Dedifferentiated amniotic fluid mesenchymal stem cell (primary cell): ENCODE measurements around the gene LTA4H.
"Not testable (repeated sequence)": the region's sequence is repeated elsewhere in the genome, so short reads cannot be mapped to it uniquely, and the experiment has no call there.

ENCODE experiments used
- DNase-seq: peaks from one replicate; pipeline ENCODE4 v3.0.0-alpha.2; 2016; ENCODE audit errors: extremely low spot score

The LTA4H gene

DNA sequence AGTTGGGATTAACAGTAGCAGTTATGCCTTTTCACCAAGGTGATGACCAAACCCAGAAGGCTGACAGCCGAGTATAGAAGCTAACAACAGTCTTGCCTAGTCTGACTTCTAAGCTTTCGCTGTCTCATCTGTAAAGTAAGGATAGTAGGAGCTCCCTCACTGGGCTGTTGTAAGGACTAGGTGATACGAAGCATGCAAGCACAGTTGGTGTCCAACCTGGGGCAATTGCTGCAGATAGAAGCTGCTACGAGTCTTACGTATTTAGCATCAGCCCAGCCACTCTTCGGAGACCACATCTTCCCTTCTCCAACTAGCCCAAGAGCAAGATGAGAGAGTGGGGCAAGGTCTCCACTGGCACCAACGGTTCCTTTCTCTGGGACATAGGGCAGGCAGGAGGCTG, 45.3 kb downstream of the LTA4H start:
- peak; percentile 4 for DNase-seq

- no peak for DNase-seq
These were observed 45.8 kb downstream of the LTA4H start for GRCh38 chr12:95989504-95990123.

- DNase-seq, result peak; percentile 13
These were observed 46.7 kb downstream of the LTA4H start for GRCh38 chr12:95988506-95989275.

GRCh38 chr12:95986635-95987570, 48.5 kb downstream of the LTA4H start:
- DNase-seq, result peak; percentile 11

- peak; percentile 5 for DNase-seq
These were observed 50.7 kb downstream of the LTA4H start for GRCh38 chr12:95984682-95985081.

DNA sequence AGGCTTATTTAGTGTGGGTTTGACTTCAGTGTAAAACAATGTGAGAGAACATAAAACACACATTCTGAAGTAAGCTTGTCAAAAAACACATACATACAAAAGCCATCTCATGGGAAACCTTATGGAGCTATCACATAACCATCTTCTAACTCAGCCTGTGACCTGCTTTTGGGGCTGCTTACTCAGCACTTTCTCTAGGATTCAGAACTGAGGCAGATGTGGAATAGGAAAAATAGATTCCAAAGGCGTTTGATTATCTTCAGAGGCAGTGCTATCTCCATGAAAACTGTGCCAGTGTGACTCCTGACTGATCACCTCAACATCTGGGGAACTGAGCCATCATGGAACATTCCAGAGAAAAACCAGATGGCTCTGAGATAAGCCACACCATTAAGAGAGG, 52.8 kb downstream of the LTA4H start:
- no peak for DNase-seq

- DNase-seq, result no peak
These were observed 55.0 kb downstream of the LTA4H start for GRCh38 chr12:95980437-95980836.

- DNase-seq, result no peak
These were observed 56.6 kb downstream of the LTA4H start for GRCh38 chr12:95978774-95979173.

DNA sequence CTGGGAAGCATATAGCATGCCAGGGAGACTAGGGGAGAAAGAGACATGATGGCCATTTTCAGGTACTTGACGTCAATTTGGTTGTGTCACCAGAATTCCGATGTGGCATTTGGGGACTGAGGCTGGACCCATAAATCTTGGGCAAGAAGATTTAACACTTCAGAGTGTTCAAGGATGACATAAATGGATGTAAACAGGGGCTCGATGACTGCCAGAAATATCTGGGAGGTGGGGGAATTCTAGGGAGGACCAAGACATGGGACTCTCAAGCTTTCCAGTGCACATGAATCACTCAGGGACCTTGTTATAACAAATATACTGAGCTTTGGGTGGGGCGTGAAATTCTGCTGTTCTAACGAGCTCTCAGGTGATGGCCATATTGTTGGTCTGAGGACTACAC, 57.0 kb downstream of the LTA4H start:
- DNase-seq, result peak; percentile 12

DNA sequence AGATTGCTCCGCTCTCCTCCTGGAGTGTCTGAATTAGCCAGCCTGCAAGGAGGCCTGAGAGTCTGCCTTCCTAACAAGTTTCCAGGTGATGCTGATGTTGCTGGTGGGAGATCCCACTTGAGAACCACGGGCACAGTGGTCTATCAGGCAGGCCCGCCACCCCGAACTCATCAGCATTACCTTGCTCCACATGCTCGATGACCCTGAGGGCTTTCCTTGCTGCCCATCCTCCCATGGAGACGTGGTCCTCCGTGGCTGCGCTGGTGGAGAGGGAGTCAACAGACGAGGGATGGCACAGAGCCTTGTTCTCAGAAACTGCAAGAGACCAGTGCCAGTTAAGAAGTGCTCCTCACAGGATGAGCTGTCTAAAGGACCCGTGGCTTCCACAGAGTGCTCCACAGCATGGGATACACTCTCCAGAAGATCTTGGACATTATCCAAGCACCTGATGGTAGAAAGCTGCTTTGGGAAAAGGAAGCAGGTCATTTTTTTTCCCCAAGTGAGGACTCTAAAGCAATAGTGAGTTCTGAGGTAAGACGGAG, 57.6 kb downstream of the LTA4H start:
- no peak for DNase-seq

DNA sequence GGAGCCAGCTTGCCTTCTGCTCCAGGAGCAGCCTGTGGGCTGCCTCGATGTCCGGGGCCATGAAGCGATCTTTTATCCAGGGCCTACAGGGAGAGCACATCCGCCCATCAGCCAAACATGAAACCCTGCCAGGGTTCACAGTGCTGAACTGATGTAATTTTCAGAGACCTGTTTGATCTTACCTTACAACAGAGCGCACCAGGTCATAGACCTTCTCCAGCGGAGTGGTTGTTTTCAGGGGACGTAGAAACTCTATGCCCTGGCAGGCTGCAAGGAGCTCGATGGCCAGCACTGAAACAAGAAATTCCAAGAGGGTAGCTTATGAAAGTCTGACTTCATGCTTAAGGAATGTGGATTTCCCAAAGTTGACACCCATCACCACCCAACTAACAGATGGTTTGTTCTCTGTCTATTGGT, 59.0 kb downstream of the LTA4H start:
- DNase-seq, result peak; percentile 10

DNA sequence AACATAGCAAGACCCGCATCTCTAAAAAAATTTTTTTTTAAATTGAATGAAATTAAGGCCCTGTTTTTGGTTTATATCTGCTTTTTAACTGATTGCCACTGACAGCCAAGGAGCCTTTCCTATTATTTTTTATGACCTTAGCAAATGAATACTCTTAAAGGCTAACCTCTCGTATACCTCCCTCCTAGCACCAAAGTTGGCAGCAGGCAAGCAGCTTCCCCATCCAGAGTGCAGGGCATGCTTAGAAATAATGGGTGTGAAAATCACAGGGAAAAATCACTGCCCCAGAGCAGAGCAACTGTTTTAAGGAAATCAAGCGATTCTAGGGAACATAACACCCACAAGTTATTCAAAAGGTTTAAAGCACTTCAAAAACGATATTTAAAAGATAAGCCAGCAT, 59.9 kb downstream of the LTA4H start:
- peak; percentile 9 for DNase-seq

- DNase-seq, result no peak
These were observed 61.0 kb downstream of the LTA4H start for GRCh38 chr12:95974358-95974757.

DNA sequence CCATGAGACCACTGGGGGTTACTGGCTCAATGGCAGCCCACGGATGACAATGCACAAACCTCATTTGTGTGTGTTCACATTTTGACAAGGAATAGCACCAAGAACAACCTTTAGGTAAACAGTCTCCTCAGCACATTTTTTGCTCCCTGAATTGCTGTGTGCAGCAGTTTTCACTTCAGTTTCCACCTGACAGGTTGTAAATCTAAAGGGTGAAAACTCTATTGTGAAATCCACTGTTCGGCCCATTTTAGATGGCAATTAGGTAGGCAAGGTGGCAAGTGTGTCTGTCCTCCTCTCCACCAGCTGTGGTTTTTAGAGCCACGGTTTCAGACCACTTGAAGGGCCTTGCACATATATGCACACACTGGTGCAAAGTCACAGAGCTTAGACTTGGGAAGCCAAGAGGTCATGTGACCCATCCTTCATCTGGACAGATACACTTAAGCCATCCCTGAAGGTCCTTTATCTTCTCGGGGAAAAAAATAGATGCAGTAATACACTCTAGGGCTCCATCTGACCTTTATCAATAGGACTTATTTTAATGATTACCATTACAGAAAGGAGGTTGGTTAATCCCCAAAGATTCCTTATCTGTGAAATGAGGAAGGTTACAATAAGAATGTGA, 62.4 kb downstream of the LTA4H start:
- no peak for DNase-seq

DNA sequence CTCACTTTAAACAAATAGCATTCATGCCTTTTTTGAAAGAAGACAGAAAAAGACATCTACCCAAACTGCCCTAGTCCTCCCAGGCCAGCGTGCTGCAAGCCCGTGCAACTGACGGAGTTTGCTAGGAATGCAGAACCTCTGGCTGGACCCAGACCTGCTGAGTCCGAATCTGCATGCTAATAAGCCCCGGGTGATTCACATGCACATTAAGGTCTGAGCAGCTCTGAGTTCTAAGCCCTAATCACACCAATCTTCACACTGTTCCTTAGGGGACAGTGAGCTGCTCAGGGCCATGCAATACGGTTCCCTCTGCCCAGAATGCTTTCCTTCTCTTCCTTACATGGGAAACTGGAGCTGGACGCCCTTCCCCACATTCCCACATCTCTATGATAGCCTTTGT, 64.5 kb downstream of the LTA4H start:
- DNase-seq, result no peak

- not testable (repeated sequence) for DNase-seq
These were observed 66.3 kb downstream of the LTA4H start for GRCh38 chr12:95969116-95969515.

DNA sequence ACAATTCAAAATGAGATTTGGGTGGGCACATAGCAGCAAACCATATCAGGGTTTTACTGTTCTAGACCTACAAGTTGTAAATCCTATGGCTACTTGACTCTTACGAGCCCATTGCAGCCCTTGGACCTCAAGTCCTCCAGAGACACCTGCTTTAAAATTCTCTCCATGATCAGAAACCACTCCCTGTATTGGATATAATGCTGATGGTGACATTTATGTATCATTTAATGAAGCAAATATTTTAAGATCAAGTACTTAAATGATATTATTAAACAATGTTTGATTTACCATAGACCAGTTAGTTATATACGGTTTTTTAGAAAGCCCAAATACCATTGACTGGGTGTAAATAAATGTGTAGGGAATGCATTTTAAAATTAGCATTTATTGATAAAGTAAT, 68.1 kb downstream of the LTA4H start:
- DNase-seq, result no peak

- DNase-seq, result no peak
These were observed 69.0 kb downstream of the LTA4H start for GRCh38 chr12:95966287-95966870.

DNA sequence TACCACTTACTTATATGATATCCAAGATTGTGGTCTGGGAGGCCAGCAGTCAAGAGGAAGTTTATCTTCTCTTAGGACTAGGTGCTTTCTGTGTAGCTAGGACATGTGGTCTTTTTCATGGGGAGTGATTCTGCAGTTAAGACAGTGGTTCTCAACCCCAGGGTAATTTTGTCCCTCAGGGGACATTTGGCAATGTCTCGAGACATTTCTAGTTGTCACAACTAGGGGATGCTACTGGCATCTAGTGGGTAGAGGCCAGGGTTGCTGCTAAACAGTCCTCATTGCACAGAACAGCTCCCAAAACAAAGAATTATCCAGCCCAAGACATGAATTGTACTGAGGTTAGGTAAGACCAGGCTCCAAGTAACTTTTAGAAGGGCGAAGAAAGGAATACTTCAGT, 72.3 kb downstream of the LTA4H start:
- peak; percentile 10 for DNase-seq

DNA sequence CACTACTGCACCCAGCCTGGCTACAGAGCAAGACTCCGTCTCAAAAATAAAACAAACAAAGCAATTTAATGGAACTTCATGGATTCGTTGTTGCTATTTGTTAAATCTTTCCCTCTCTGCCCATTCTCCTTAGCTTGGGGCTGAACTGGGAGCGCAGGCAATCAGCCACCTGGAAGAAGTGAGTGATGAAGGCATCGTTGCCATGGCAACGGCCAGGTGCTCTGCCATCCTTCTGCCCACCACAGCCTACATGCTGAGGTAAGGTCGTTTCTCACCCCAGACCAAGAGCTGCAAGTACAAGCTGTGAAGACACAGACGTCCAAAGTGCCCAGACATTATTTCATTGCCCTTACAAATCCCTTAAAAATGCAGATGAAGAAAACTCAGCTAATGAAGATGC, 73.2 kb downstream of the LTA4H start:
- DNase-seq, result no peak

DNA sequence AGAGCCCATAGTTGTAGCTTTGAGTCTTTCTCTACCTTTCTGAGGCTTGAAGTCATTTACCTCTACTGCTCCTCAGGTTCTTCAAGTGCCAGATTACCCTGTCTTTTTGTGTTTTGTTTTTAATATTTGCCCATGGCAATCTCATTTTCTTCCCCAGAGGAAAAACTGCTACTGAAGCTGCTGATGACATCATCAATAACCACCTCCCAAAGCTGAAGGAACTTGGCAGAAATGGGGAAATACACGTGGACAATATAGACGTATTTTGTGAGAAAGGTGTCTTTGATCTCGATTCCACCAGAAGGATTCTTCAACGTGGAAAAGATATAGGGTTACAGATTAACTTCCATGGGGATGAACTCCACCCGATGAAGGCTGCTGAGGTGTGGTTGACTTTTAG, 75.1 kb downstream of the LTA4H start:
- DNase-seq, result peak; percentile 11
